Measurements from ENCODE around the gene LAMA2. TPM values are rescaled to one million over a fixed set of nuclear protein-coding genes. Genes with fewer than 3 reads are reported as not detected.

Gene LAMA2
- total and polyA plus RNA-seq, 2 of the 13 experiments (the other 11 are each of a cell fraction or from before 2014, with no cell fraction given) = 0.11 to 0.28 TPM

DNA sequence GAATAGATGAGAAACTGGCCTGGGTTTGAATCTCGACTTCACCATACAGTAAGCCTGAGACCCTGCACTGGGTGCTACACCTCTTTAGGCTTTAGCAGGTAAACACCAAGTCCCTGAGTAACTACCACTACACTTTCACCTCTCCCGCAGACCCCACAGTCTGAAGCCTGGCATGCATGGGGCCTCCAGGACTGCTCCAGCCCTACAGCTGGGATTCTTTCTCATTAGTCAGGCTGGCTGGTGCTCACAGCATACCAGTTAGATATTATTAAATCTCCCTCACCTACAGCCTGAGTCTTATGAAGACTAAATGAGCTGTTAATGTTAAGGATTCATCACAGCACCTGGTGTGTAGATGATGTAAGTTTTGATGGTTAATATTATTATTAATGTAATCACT lies 438.4 kb downstream of the LAMA2 start:
- H3K27me3 ChIP-seq (ENCODE audit: control insufficient read depth in 1 of 2, insufficient read depth in 2 of 2, low read length in 2 of 2) = no peaks in the 10 kb centered on the region
- no peaks in the 10 kb centered on the region for H3K36me3 ChIP-seq (replicated peaks in 1 of 2; ENCODE audit: control insufficient read depth in 1 of 2, insufficient read depth in 2 of 2, low read length in 2 of 2)
- H3K4me1 ChIP-seq (ENCODE audit: insufficient read depth, low read length) = no peaks in the 10 kb centered on the region
- in situ Hi-C loops (cut with HindIII; ENCODE audit: extremely low pct_ligation_motif_present, low pct_unique_long_range_greater_than_20kb) (no loop called here), intact Hi-C loops (cut with micrococcal nuclease; ENCODE audit: unreplicated experiment) (no loop called here)
- no peak overlapping the region for H2AFZ ChIP-seq (ENCODE audit: low read length)
- TF ChIP-seq MEF2D (CRISPR knock-in tag; IDR thresholded peaks at IDR 0.05) (no peak), RFX1 (IDR thresholded peaks at IDR 0.05) (no peak)
- no peak for FAIRE-seq
- no peaks in the 10 kb centered on the region for H4K20me1 ChIP-seq (ENCODE audit: insufficient read depth, low read length)
- WGBS (ENCODE audit: low lambda C conversion rate) = 15% methylated on average over 2 of the region's 2 CpGs
- ChIA-PET CTCF (ENCODE audit: low intra/inter-chr PET ratio, low total read pairs) (no interaction called here), POLR2A (no interaction called here)
- H3K79me2 ChIP-seq (ENCODE audit: insufficient read depth, low read length) = no peaks in the 10 kb centered on the region
- H3K27ac ChIP-seq (ENCODE audit: extremely low read length, insufficient read depth, low read length) = no peak overlapping the region
- no peak overlapping the region for H3K4me3 ChIP-seq (replicated peaks in 1 of 3; ENCODE audit: insufficient read depth in 1 of 3, low read depth in 2 of 3, low read length in 3 of 3)
- no peak for ATAC-seq
- no TSS peak for BruUV-seq (replicated peaks)
- H3K9ac ChIP-seq (ENCODE audit: insufficient read depth, low read depth, low read length) = no peak overlapping the region
- no peaks in the 10 kb centered on the region for H3K9me3 ChIP-seq (ENCODE audit: low read length)
- no peak overlapping the region for H3K4me2 ChIP-seq (ENCODE audit: low read depth, low read length)
- DNase-seq (ENCODE audit: low spot score) = no peak

DNA sequence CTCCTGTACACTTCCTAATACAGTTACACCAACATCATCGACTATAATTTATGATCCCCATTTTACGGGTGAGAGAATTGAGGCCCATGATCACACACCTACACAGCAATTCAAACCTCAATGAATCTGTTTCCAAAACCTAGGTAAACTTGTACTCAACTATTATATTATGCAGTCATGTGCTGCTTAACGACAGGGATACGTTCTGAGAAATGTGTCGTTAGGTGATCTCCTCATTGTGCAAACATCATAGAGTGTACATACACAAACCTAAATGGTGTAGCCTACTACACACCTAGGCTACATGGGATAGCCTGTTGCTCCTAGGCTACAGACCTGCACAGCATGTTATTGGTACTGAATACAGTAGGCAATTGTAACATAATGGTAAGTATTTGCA lies 441.4 kb downstream of the LAMA2 start:
- Histone ChIP-seq H3K27ac (ENCODE audit: extremely low read length, insufficient read depth, low read length) (no peak overlapping the region), H3K4me2 (ENCODE audit: low read depth, low read length) (no peak overlapping the region), H3K9ac (ENCODE audit: insufficient read depth, low read depth, low read length) (no peak overlapping the region), H3K4me1 (ENCODE audit: insufficient read depth, low read length) (no peaks in the 10 kb centered on the region), H3K36me3 (replicated peaks in 1 of 2; ENCODE audit: control insufficient read depth in 1 of 2, insufficient read depth in 2 of 2, low read length in 2 of 2) (no peaks in the 10 kb centered on the region), H3K79me2 (ENCODE audit: insufficient read depth, low read length) (no peaks in the 10 kb centered on the region), H3K4me3 (replicated peaks in 1 of 3; ENCODE audit: insufficient read depth in 1 of 3, low read depth in 2 of 3, low read length in 3 of 3) (no peak overlapping the region), H4K20me1 (ENCODE audit: insufficient read depth, low read length) (no peaks in the 10 kb centered on the region), H3K9me3 (ENCODE audit: low read length) (no peaks in the 10 kb centered on the region), H3K27me3 (ENCODE audit: control insufficient read depth in 1 of 2, insufficient read depth in 2 of 2, low read length in 2 of 2) (peaks cover 0 to 5% of the 10 kb centered on the region in 2 experiments; a peak in 1 of 5 replicates), H2AFZ (ENCODE audit: low read length) (no peak overlapping the region)
- ChIA-PET POLR2A (no interaction called here), CTCF (ENCODE audit: low intra/inter-chr PET ratio, low total read pairs) (no interaction called here)
- DNase-seq (ENCODE audit: low spot score) = no peak
- no TSS peak for BruUV-seq (replicated peaks)
- in situ Hi-C loops (cut with HindIII; ENCODE audit: extremely low pct_ligation_motif_present, low pct_unique_long_range_greater_than_20kb) (no loop called here), intact Hi-C loops (cut with micrococcal nuclease; ENCODE audit: unreplicated experiment) (no loop called here)
- no peak for FAIRE-seq
- 11% methylated on average over 5 of the region's 5 CpGs for WGBS (ENCODE audit: low lambda C conversion rate)
- ATAC-seq = no peak
- no peak for TF ChIP-seq ZNF549 (CRISPR knock-in tag; IDR thresholded peaks at IDR 0.05)
- no peak for TF ChIP-seq NONO (IDR thresholded peaks at IDR 0.05)
- TF ChIP-seq NONO (CRISPR knock-in tag; conservative IDR thresholded peaks at IDR 0.05) = no peak
- no peak for TF ChIP-seq RBFOX2 (IDR thresholded peaks at IDR 0.05; ENCODE audit: low read depth, low read length)
- TF ChIP-seq, protein P1, sequence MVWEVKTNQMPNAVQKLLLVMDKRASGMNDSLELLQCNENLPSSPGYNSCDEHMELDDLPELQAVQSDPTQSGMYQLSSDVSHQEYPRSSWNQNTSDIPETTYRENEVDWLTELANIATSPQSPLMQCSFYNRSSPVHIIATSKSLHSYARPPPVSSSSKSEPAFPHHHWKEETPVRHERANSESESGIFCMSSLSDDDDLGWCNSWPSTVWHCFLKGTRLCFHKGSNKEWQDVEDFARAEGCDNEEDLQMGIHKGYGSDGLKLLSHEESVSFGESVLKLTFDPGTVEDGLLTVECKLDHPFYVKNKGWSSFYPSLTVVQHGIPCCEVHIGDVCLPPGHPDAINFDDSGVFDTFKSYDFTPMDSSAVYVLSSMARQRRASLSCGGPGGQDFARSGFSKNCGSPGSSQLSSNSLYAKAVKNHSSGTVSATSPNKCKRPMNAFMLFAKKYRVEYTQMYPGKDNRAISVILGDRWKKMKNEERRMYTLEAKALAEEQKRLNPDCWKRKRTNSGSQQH (CRISPR knock-in tag; IDR thresholded peaks at IDR 0.05; ENCODE audit: low read depth) = no peak
- no peak for TF ChIP-seq CBFB (CRISPR knock-in tag; IDR thresholded peaks at IDR 0.05)
- no peak for TF ChIP-seq MEIS2 (CRISPR knock-in tag; IDR thresholded peaks at IDR 0.05)
- no peak for TF ChIP-seq MED8 (CRISPR knock-in tag; IDR thresholded peaks at IDR 0.05; ENCODE audit: insufficient replicate concordance)
- TF ChIP-seq, protein P2, sequence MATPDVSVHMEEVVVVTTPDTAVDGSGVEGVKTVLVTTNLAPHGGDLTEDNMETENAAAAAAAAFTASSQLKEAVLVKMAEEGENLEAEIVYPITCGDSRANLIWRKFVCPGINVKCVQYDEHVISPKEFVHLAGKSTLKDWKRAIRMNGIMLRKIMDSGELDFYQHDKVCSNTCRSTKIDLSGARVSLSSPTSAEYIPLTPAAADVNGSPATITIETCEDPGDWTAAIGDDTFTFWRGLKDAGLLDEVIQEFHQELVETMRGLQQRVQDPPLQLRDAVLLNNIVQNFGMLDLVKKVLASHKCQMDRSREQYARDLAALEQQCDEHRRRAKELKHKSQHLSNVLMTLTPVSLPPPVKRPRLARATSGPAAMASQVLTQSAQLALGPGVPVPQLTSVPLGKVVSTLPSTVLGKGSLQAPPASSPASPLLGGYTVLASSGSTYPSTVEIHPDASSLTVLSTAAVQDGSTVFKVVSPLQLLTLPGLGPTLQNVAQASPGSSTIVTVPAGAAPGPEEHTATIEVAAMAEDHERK (CRISPR knock-in tag; IDR thresholded peaks at IDR 0.05; ENCODE audit: low read depth) = no peak
- no peak for TF ChIP-seq KLF9 (CRISPR knock-in tag; IDR thresholded peaks at IDR 0.05; ENCODE audit: low read depth)
- TF ChIP-seq MBNL3 (CRISPR knock-in tag; conservative IDR thresholded peaks at IDR 0.05) = no peak
- TF ChIP-seq MIER3 (CRISPR knock-in tag; IDR thresholded peaks at IDR 0.05; ENCODE audit: borderline replicate concordance) = no peak
- no peak for TF ChIP-seq AKAP8 (CRISPR knock-in tag; IDR thresholded peaks at IDR 0.05)

All from HepG2 (cell line).